Measurements from ENCODE around the gene GPI.

GPI gene

GRCh38 chr19:34380639-34381241, 15.7 kb downstream of the GPI start:
- whole genome bisulfite sequencing, result 93% methylated on average over 5 of the region's 5 CpGs
- H3K23ac ChIP-seq (ENCODE audit: low read length in 2 of 2), result no peak overlapping the region
- H3K79me1 ChIP-seq (replicated peaks; ENCODE audit: low read length, poor library complexity, severe bottlenecking), result peaks cover 26% of the 10 kb centered on the region
- H3K14ac ChIP-seq (ENCODE audit: low read length in 2 of 2), result no peak overlapping the region
- H3K4me1 ChIP-seq (ENCODE audit: control insufficient read depth, insufficient read depth, low read depth, low read length), result no peaks in the 10 kb centered on the region
- no peak overlapping the region for H2BK5ac ChIP-seq (ENCODE audit: low read depth, low read length, poor library complexity, severe bottlenecking)
- H3K27me3 ChIP-seq (ENCODE audit: control insufficient read depth in 1 of 2, insufficient read depth in 1 of 2, low read length in 2 of 2), result no peaks in the 10 kb centered on the region
- no peak overlapping the region for H3K4ac ChIP-seq (ENCODE audit: low read depth in 1 of 2, low read length in 2 of 2)
- H3K4me2 ChIP-seq (ENCODE audit: low read length, poor library complexity, severe bottlenecking), result no peak overlapping the region
- no peak overlapping the region for H3K9ac ChIP-seq (ENCODE audit: low read length)
- no peak overlapping the region for H2AFZ ChIP-seq (ENCODE audit: low read depth, low read length)
- no peak overlapping the region for H2BK120ac ChIP-seq (ENCODE audit: low read depth, low read length)
- H4K91ac ChIP-seq (ENCODE audit: low read length), result no peak overlapping the region
- no peak overlapping the region for H4K8ac ChIP-seq (ENCODE audit: low read length)
- no peak overlapping the region for H2BK15ac ChIP-seq (ENCODE audit: low read depth, poor library complexity, severe bottlenecking)
- no peak overlapping the region for H3K4me3 ChIP-seq (ENCODE audit: insufficient read depth in 1 of 2, low read depth in 1 of 2, low read length in 2 of 2)
- H3K36me3 ChIP-seq (ENCODE audit: control insufficient read depth in 1 of 2, insufficient read depth in 2 of 2, low read depth in 1 of 2, low read length in 2 of 2), result peaks cover 80 to 89% of the 10 kb centered on the region in 2 experiments
- no peak overlapping the region for H3K18ac ChIP-seq (ENCODE audit: low read depth in 1 of 2, low read length in 2 of 2)
- no peak for DNase-seq
- H3K27ac ChIP-seq (ENCODE audit: low read length, poor library complexity, severe bottlenecking), result no peak overlapping the region
- no peak overlapping the region for H2AK5ac ChIP-seq (ENCODE audit: low read length, severe bottlenecking)
- H3K9me3 ChIP-seq (ENCODE audit: control insufficient read depth, low read length), result no peaks in the 10 kb centered on the region
- no peak overlapping the region for H2BK12ac ChIP-seq (ENCODE audit: low read length in 2 of 2)

- H3K4me3 ChIP-seq (ENCODE audit: insufficient read depth in 1 of 2, low read depth in 1 of 2, low read length in 2 of 2), result no peak overlapping the region
- no peak overlapping the region for H2BK5ac ChIP-seq (ENCODE audit: low read depth, low read length, poor library complexity, severe bottlenecking)
- H2BK12ac ChIP-seq (ENCODE audit: low read length in 2 of 2), result no peak overlapping the region
- no peak for DNase-seq
- H3K23ac ChIP-seq (ENCODE audit: low read length in 2 of 2), result no peak overlapping the region
- H2AFZ ChIP-seq (ENCODE audit: low read depth, low read length), result no peak overlapping the region
- peaks cover 84 to 89% of the 10 kb centered on the region in 2 experiments for H3K36me3 ChIP-seq (ENCODE audit: control insufficient read depth in 1 of 2, insufficient read depth in 2 of 2, low read depth in 1 of 2, low read length in 2 of 2)
- no peak overlapping the region for H4K8ac ChIP-seq (ENCODE audit: low read length)
- H2BK120ac ChIP-seq (ENCODE audit: low read depth, low read length), result no peak overlapping the region
- H3K9ac ChIP-seq (ENCODE audit: low read length), result no peak overlapping the region
- no peak overlapping the region for H3K18ac ChIP-seq (ENCODE audit: low read depth in 1 of 2, low read length in 2 of 2)
- 99% methylated on average over 13 of the region's 14 CpGs for WGBS
- H3K4me2 ChIP-seq (ENCODE audit: low read length, poor library complexity, severe bottlenecking), result no peak overlapping the region
- H2AK5ac ChIP-seq (ENCODE audit: low read length, severe bottlenecking), result no peak overlapping the region
- H4K91ac ChIP-seq (ENCODE audit: low read length), result no peak overlapping the region
- H3K79me1 ChIP-seq (replicated peaks; ENCODE audit: low read length, poor library complexity, severe bottlenecking), result peaks cover 26% of the 10 kb centered on the region
- H3K4me1 ChIP-seq (ENCODE audit: control insufficient read depth, insufficient read depth, low read depth, low read length), result no peaks in the 10 kb centered on the region
- no peaks in the 10 kb centered on the region for H3K9me3 ChIP-seq (ENCODE audit: control insufficient read depth, low read length)
- H3K27me3 ChIP-seq (ENCODE audit: control insufficient read depth in 1 of 2, insufficient read depth in 1 of 2, low read length in 2 of 2), result no peaks in the 10 kb centered on the region
- H3K14ac ChIP-seq (ENCODE audit: low read length in 2 of 2), result no peak overlapping the region
- no peak overlapping the region for H3K27ac ChIP-seq (ENCODE audit: low read length, poor library complexity, severe bottlenecking)
- H2BK15ac ChIP-seq (ENCODE audit: low read depth, poor library complexity, severe bottlenecking), result no peak overlapping the region
- no peak overlapping the region for H3K4ac ChIP-seq (ENCODE audit: low read depth in 1 of 2, low read length in 2 of 2)
Measured at GRCh38 chr19:34381399-34382251, 16.6 kb downstream of the GPI start.

- WGBS, result 98% methylated on average over 4 of the region's 4 CpGs
- H2BK5ac ChIP-seq (ENCODE audit: low read depth, low read length, poor library complexity, severe bottlenecking), result no peak overlapping the region
- H3K4ac ChIP-seq (ENCODE audit: low read depth in 1 of 2, low read length in 2 of 2), result no peak overlapping the region
- no peak overlapping the region for H2BK15ac ChIP-seq (ENCODE audit: low read depth, poor library complexity, severe bottlenecking)
- no peak overlapping the region for H2BK12ac ChIP-seq (ENCODE audit: low read length in 2 of 2)
- H3K18ac ChIP-seq (ENCODE audit: low read depth in 1 of 2, low read length in 2 of 2), result no peak overlapping the region
- no peaks in the 10 kb centered on the region for H3K4me1 ChIP-seq (ENCODE audit: control insufficient read depth, insufficient read depth, low read depth, low read length)
- H3K36me3 ChIP-seq (ENCODE audit: control insufficient read depth in 1 of 2, insufficient read depth in 2 of 2, low read depth in 1 of 2, low read length in 2 of 2), result peaks cover 91 to 94% of the 10 kb centered on the region in 2 experiments
- H3K79me1 ChIP-seq (replicated peaks; ENCODE audit: low read length, poor library complexity, severe bottlenecking), result peaks cover 26% of the 10 kb centered on the region
- no peak overlapping the region for H4K8ac ChIP-seq (ENCODE audit: low read length)
- no peak overlapping the region for H2BK120ac ChIP-seq (ENCODE audit: low read depth, low read length)
- no peak overlapping the region for H4K91ac ChIP-seq (ENCODE audit: low read length)
- no peak overlapping the region for H3K9ac ChIP-seq (ENCODE audit: low read length)
- no peak overlapping the region for H3K4me2 ChIP-seq (ENCODE audit: low read length, poor library complexity, severe bottlenecking)
- H3K27me3 ChIP-seq (ENCODE audit: control insufficient read depth in 1 of 2, insufficient read depth in 1 of 2, low read length in 2 of 2), result no peaks in the 10 kb centered on the region
- H3K4me3 ChIP-seq (ENCODE audit: insufficient read depth in 1 of 2, low read depth in 1 of 2, low read length in 2 of 2), result no peak overlapping the region
- no peak overlapping the region for H3K23ac ChIP-seq (ENCODE audit: low read length in 2 of 2)
- H3K14ac ChIP-seq (ENCODE audit: low read length in 2 of 2), result no peak overlapping the region
- no peak for DNase-seq
- no peak overlapping the region for H2AFZ ChIP-seq (ENCODE audit: low read depth, low read length)
- no peak overlapping the region for H3K27ac ChIP-seq (ENCODE audit: low read length, poor library complexity, severe bottlenecking)
- H3K9me3 ChIP-seq (ENCODE audit: control insufficient read depth, low read length), result no peaks in the 10 kb centered on the region
- no peak overlapping the region for H2AK5ac ChIP-seq (ENCODE audit: low read length, severe bottlenecking)
Measured at GRCh38 chr19:34382471-34382870, 17.5 kb downstream of the GPI start.

- peaks cover 91 to 94% of the 10 kb centered on the region in 2 experiments for H3K36me3 ChIP-seq (ENCODE audit: control insufficient read depth in 1 of 2, insufficient read depth in 2 of 2, low read depth in 1 of 2, low read length in 2 of 2)
- no peaks in the 10 kb centered on the region for H3K4me1 ChIP-seq (ENCODE audit: control insufficient read depth, insufficient read depth, low read depth, low read length)
- no peak overlapping the region for H3K9ac ChIP-seq (ENCODE audit: low read length)
- no peak overlapping the region for H4K8ac ChIP-seq (ENCODE audit: low read length)
- DNase-seq, result no peak
- no peak overlapping the region for H2BK120ac ChIP-seq (ENCODE audit: low read depth, low read length)
- H3K4me2 ChIP-seq (ENCODE audit: low read length, poor library complexity, severe bottlenecking), result no peak overlapping the region
- no peaks in the 10 kb centered on the region for H3K27me3 ChIP-seq (ENCODE audit: control insufficient read depth in 1 of 2, insufficient read depth in 1 of 2, low read length in 2 of 2)
- H2BK15ac ChIP-seq (ENCODE audit: low read depth, poor library complexity, severe bottlenecking), result no peak overlapping the region
- WGBS, result 92% methylated on average over 5 of the region's 5 CpGs
- H2BK12ac ChIP-seq (ENCODE audit: low read length in 2 of 2), result no peak overlapping the region
- H3K4ac ChIP-seq (ENCODE audit: low read depth in 1 of 2, low read length in 2 of 2), result no peak overlapping the region
- H3K4me3 ChIP-seq (ENCODE audit: insufficient read depth in 1 of 2, low read depth in 1 of 2, low read length in 2 of 2), result no peak overlapping the region
- H2AFZ ChIP-seq (ENCODE audit: low read depth, low read length), result no peak overlapping the region
- no peak overlapping the region for H2BK5ac ChIP-seq (ENCODE audit: low read depth, low read length, poor library complexity, severe bottlenecking)
- no peaks in the 10 kb centered on the region for H3K9me3 ChIP-seq (ENCODE audit: control insufficient read depth, low read length)
- no peak overlapping the region for H4K91ac ChIP-seq (ENCODE audit: low read length)
- H3K18ac ChIP-seq (ENCODE audit: low read depth in 1 of 2, low read length in 2 of 2), result no peak overlapping the region
- H3K79me1 ChIP-seq (replicated peaks; ENCODE audit: low read length, poor library complexity, severe bottlenecking), result peaks cover 24% of the 10 kb centered on the region
- H3K14ac ChIP-seq (ENCODE audit: low read length in 2 of 2), result no peak overlapping the region
- no peak overlapping the region for H2AK5ac ChIP-seq (ENCODE audit: low read length, severe bottlenecking)
- H3K23ac ChIP-seq (ENCODE audit: low read length in 2 of 2), result no peak overlapping the region
- H3K27ac ChIP-seq (ENCODE audit: low read length, poor library complexity, severe bottlenecking), result no peak overlapping the region
Measured at GRCh38 chr19:34383599-34383998, 18.6 kb downstream of the GPI start.

Data from mesenchymal stem cell (in vitro differentiated cells and primary cell).